OCI-M2 (cell line): ENCODE data around the gene AFF3.
"Not testable (repeated sequence)": the region's sequence is repeated elsewhere in the genome, so short reads cannot be mapped to it uniquely, and the experiment has no call there.

ENCODE experiments used
- DNase-seq: peaks from one replicate; lab custom pipeline; 2025; ENCODE audit not compliant: unreplicated experiment; lab: John Stamatoyannopoulos, UW

The AFF3 gene

GRCh38 chr2:99977966-99978365 is 164.4 kb downstream of the AFF3 start:
- DNase-seq, result no peak

- DNase-seq, result no peak
These were observed 167.0 kb downstream of the AFF3 start for GRCh38 chr2:99975386-99975785.

- DNase-seq, result no peak
These were observed 167.6 kb downstream of the AFF3 start for GRCh38 chr2:99974682-99975375.

GRCh38 chr2:99974275-99974674 is 168.1 kb downstream of the AFF3 start:
- no peak for DNase-seq

- no peak for DNase-seq
These were observed 171.0 kb downstream of the AFF3 start for GRCh38 chr2:99971326-99971900.

GRCh38 chr2:99970292-99970868 is 172.0 kb downstream of the AFF3 start:
- DNase-seq, result no peak

- no peak for DNase-seq
These were observed 181.0 kb downstream of the AFF3 start for GRCh38 chr2:99961196-99961913.

GRCh38 chr2:99960790-99961189 is 181.6 kb downstream of the AFF3 start:
- no peak for DNase-seq

GRCh38 chr2:99960291-99960690 is 182.1 kb downstream of the AFF3 start:
- no peak for DNase-seq

GRCh38 chr2:99959261-99960014 is 183.0 kb downstream of the AFF3 start:
- DNase-seq, result no peak

- no peak for DNase-seq
These were observed 184.9 kb downstream of the AFF3 start for GRCh38 chr2:99957332-99958133.

GRCh38 chr2:99956232-99957030 is 186.0 kb downstream of the AFF3 start:
- no peak for DNase-seq

- no peak for DNase-seq
These were observed 188.6 kb downstream of the AFF3 start for GRCh38 chr2:99953750-99954149.

- no peak for DNase-seq
These were observed 192.4 kb downstream of the AFF3 start for GRCh38 chr2:99949963-99950362.

- no peak for DNase-seq
These were observed 192.9 kb downstream of the AFF3 start for GRCh38 chr2:99949530-99949929.

- DNase-seq, result no peak
These were observed 194.4 kb downstream of the AFF3 start for GRCh38 chr2:99948010-99948409.

GRCh38 chr2:99947366-99947765 is 195.0 kb downstream of the AFF3 start:
- not testable (repeated sequence) for DNase-seq

GRCh38 chr2:99944019-99944418 is 198.4 kb downstream of the AFF3 start:
- no peak for DNase-seq

- DNase-seq, result no peak
These were observed 199.6 kb downstream of the AFF3 start for GRCh38 chr2:99942561-99943347.
